Stimulated activated naive CD8-positive, alpha-beta T cell treated with anti-CD3 and anti-CD28 coated beads, Interleukin-15, Interleukin-2, amounts not matched to agents 100 U/mL and 50 U/mL, for 24 hours (primary cell): Measurements from ENCODE around the gene OR4A5.
"Not testable (repeated sequence)": the region's sequence is repeated elsewhere in the genome, so short reads cannot be mapped to it uniquely, and the experiment has no call there.

Experiments
- ATAC-seq: fragments of 150-1000 bp; cut with Tn5 transposase; one replicate; pipeline ENCODE4 v1.10.0; 2021
- DNase-seq: peaks from one replicate; pipeline ENCODE4 v3.0.0; 2021

OR4A5 gene

GRCh38 chr11:54706532-54706931 is at the start of gene OR4A5:
OR4A5 (plus strand) TSS chr11:54706832; CDS start chr11:54706885, 53 bp downstream.
- not testable (repeated sequence) for ATAC-seq, DNase-seq

- not testable (repeated sequence) for ATAC-seq, DNase-seq
Measured at GRCh38 chr11:54720094-54720493, 13.5 kb downstream of the OR4A5 start.
